Measurements from ENCODE around the gene STRBP.

DNA sequence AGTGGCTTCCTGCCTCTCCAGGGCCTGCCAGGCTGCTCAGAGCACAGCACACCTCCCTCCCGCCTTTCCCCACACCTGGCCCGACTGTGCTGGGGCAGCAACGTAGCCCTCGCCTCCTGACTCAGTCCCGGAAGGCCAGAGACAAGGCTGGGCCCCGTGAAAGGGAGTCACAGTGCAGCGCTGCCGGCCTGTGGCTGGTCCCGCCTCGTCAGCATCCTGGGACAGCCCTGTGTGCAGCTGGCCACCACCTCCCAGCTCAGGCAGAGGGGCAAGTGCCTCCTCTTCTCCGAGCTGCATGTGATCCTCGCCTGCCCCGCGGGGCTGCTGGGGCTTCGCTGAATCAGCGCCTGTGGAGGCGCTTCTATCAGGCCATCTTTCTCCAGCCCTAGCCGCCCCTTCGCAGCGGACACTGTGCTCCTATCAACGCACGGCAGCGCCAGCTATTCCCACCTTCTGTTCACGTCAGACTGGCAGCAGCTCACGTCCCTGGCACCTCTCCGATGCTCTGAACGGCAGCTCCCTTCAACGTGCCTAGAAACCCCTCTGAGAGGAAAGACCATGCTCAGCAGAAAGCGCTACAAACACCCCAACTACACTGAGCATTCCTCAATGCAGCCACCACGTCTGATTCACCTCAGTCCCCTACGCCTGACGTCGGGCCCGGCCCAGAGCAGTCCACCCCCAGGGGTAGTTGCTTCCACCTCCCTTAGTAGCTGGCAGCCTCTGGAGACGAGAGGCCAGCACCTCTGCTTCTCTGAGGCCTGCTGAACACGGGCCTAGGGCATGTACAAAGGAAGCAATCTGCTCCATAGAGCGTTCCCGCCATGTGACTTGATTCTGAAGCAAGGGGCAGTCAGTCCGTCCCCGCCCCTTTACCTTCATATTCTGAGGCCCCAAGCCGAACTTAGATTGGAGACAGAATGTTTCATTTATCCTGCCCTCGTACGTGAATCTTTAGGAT is 156.1 kb downstream of the STRBP start:
- TF ChIP-seq, protein P1, sequence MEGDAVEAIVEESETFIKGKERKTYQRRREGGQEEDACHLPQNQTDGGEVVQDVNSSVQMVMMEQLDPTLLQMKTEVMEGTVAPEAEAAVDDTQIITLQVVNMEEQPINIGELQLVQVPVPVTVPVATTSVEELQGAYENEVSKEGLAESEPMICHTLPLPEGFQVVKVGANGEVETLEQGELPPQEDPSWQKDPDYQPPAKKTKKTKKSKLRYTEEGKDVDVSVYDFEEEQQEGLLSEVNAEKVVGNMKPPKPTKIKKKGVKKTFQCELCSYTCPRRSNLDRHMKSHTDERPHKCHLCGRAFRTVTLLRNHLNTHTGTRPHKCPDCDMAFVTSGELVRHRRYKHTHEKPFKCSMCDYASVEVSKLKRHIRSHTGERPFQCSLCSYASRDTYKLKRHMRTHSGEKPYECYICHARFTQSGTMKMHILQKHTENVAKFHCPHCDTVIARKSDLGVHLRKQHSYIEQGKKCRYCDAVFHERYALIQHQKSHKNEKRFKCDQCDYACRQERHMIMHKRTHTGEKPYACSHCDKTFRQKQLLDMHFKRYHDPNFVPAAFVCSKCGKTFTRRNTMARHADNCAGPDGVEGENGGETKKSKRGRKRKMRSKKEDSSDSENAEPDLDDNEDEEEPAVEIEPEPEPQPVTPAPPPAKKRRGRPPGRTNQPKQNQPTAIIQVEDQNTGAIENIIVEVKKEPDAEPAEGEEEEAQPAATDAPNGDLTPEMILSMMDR (IDR thresholded peaks at IDR 0.05) = no peak
- TF ChIP-seq EZH2phosphoT487 (IDR thresholded peaks at IDR 0.05) = no peak
